Suprapubic skin (tissue), 4 donors: ENCODE data around the gene MNT. TPM values are rescaled to one million over a fixed set of nuclear protein-coding genes. Genes with fewer than 3 reads are reported as not detected.
"Not testable (repeated sequence)": the region's sequence is repeated elsewhere in the genome, so short reads cannot be mapped to it uniquely, and the experiment has no call there.

Experiments
- DNase-seq, 2 donors: peaks; one replicate each; pipeline ENCODE4 v3.0.0-alpha.2; 2019; ENCODE audit warnings: low spot score in 2 of 2
- H3K27ac ChIP-seq: fragments of 200-600 bp; sonication (generic); one replicate; pipeline ENCODE4 v1.5.1; 2019
- H3K27me3 ChIP-seq: fragments of 200-600 bp; sonication (generic); one replicate; pipeline ENCODE4 v1.5.1; 2019
- H3K36me3 ChIP-seq: fragments of 200-600 bp; sonication (generic); one replicate; pipeline ENCODE4 v1.5.1; 2019
- H3K4me1 ChIP-seq: fragments of 200-600 bp; sonication (generic); one replicate; pipeline ENCODE4 v1.5.1; 2019
- H3K4me3 ChIP-seq: fragments of 200-600 bp; sonication (generic); one replicate; pipeline ENCODE4 v1.5.1; 2019; ENCODE audit warnings: mild to moderate bottlenecking
- H3K9me3 ChIP-seq: fragments of 200-600 bp; sonication (generic); one replicate; pipeline ENCODE4 v1.5.1; 2019
- CTCF ChIP-seq, 2 donors: fragments of 200-600 bp in 1 of 2; fragments of 450-650 bp in 1 of 2; sonication (generic) in 1 of 2; IDR thresholded peaks; one replicate each; pipeline ENCODE4 v1.5.1; 2016 to 2019; ENCODE audit warnings: antibody characterized with exemption in 2 of 2, mild to moderate bottlenecking in 1 of 2, moderate library complexity in 1 of 2
- EP300 ChIP-seq: sonication (generic); formaldehyde crosslinking; IDR thresholded peaks from one replicate; pipeline ENCODE4 v1.6.1; 2017; ENCODE audit warnings: antibody characterized with exemption
- POLR2A ChIP-seq, 2 donors: fragments of 450-650 bp; IDR thresholded peaks; one replicate each; pipeline ENCODE4 v1.6.1; 2017; ENCODE audit warnings: antibody characterized with exemption in 2 of 2, mild to moderate bottlenecking in 2 of 2, moderate library complexity in 2 of 2
- POLR2AphosphoS5 ChIP-seq, 3 donors: sonication (generic); formaldehyde crosslinking; IDR thresholded peaks; one replicate each; pipeline ENCODE4 v1.6.1; 2017; ENCODE audit warnings: antibody characterized with exemption in 3 of 3
- WGBS: methylation state at CpG from one replicate; pipeline ENCODE4 v1.1.5; 2018; 5-methylcytosine and 5-hydroxymethylcytosine counted together
- total RNA-seq, 4 donors: library from RNA; depleted of rRNA; stranded (reverse); fragments of >200 nt; gene quantifications; one replicate each; pipeline ENCODE4 v1.1.0, GENCODE V29; 2016

MNT gene
- total RNA-seq: 10 to 100 TPM; 20.9 to 50.0 (median 44.1) TPM

GRCh38 chr17:2400877-2401425 lies at the start of gene MNT:
Gene MNT (minus strand): TSS chr17:2401060. CDS start chr17:2400712, 348 bp downstream.
- H3K27ac ChIP-seq: peak within 1 kb of the TSS; percentile 99
- WGBS: under 1% methylated on average over 46 of the region's 51 CpGs
- peak; percentile 96 to 97 for DNase-seq
- H3K4me1 ChIP-seq: peaks cover 73% of the 10 kb centered on the region
- no peaks in the 10 kb centered on the region for H3K27me3 ChIP-seq
- peak within 1 kb of the TSS; percentile 91 for H3K4me3 ChIP-seq
- no peaks in the 10 kb centered on the region for H3K9me3 ChIP-seq
- no peaks in the 10 kb centered on the region for H3K36me3 ChIP-seq
- TF ChIP-seq POLR2A (IDR thresholded peaks at IDR 0.05) (peak in 1 of 2 donors; percentile 16), CTCF (IDR thresholded peaks at IDR 0.05) (no peak), POLR2AphosphoS5 (IDR thresholded peaks at IDR 0.05) (peak in 1 of 3 donors; percentile 52), EP300 (no peak)

- H3K4me1 ChIP-seq: no peaks in the 10 kb centered on the region
- 72% methylated on average over 5 of the region's 5 CpGs for WGBS
- H3K27ac ChIP-seq: no peak overlapping the region
- no peaks in the 10 kb centered on the region for H3K27me3 ChIP-seq
- no peak for DNase-seq
- no peaks in the 10 kb centered on the region for H3K9me3 ChIP-seq
- no peak overlapping the region for H3K4me3 ChIP-seq
- peaks cover 18% of the 10 kb centered on the region for H3K36me3 ChIP-seq
- TF ChIP-seq CTCF (IDR thresholded peaks at IDR 0.05) (no peak), POLR2A (IDR thresholded peaks at IDR 0.05) (no peak), EP300 (no peak), POLR2AphosphoS5 (IDR thresholded peaks at IDR 0.05) (no peak)
Measured at GRCh38 chr17:2450016-2450650, 49.3 kb upstream of the MNT start.

GRCh38 chr17:2449486-2449885 lies 48.6 kb upstream of the MNT start:
- DNase-seq: no peak
- Histone ChIP-seq H3K36me3 (peaks cover 19% of the 10 kb centered on the region), H3K27ac (no peak overlapping the region), H3K9me3 (no peaks in the 10 kb centered on the region), H3K4me1 (no peaks in the 10 kb centered on the region), H3K4me3 (no peak overlapping the region), H3K27me3 (no peaks in the 10 kb centered on the region)
- 63% methylated on average over 2 of the region's 2 CpGs for WGBS
- no peak for TF ChIP-seq POLR2A (IDR thresholded peaks at IDR 0.05)
- TF ChIP-seq EP300: no peak
- TF ChIP-seq POLR2AphosphoS5 (IDR thresholded peaks at IDR 0.05): no peak

GRCh38 chr17:2447479-2447878 lies 46.6 kb upstream of the MNT start:
- H3K4me3 ChIP-seq: not testable (repeated sequence)
- WGBS: no CpG with 5 or more reads among the region's 29 CpGs

GRCh38 chr17:2445638-2446037 lies 44.8 kb upstream of the MNT start:
- 95% methylated on average over 1 of the region's 1 CpG for WGBS
- H3K9me3 ChIP-seq: no peaks in the 10 kb centered on the region
- no peak overlapping the region for H3K27ac ChIP-seq
- no peak overlapping the region for H3K4me3 ChIP-seq
- H3K36me3 ChIP-seq: peaks cover 14% of the 10 kb centered on the region
- no peaks in the 10 kb centered on the region for H3K27me3 ChIP-seq
- no peaks in the 10 kb centered on the region for H3K4me1 ChIP-seq
- TF ChIP-seq POLR2A (IDR thresholded peaks at IDR 0.05) (no peak), CTCF (IDR thresholded peaks at IDR 0.05) (no peak), EP300 (no peak), POLR2AphosphoS5 (IDR thresholded peaks at IDR 0.05) (no peak)
- no peak for DNase-seq

More at GRCh38 chr17:2447479-2447878, 46.6 kb upstream of the MNT start:
- not testable (repeated sequence) for H3K27ac ChIP-seq, H3K4me1 ChIP-seq, H3K27me3 ChIP-seq, DNase-seq, H3K9me3 ChIP-seq
- H3K36me3 ChIP-seq: peaks cover 16% of the 10 kb centered on the region

- H3K27ac ChIP-seq: no peak overlapping the region
- no peak for DNase-seq
- 91% methylated on average over 8 of the region's 8 CpGs for WGBS
- H3K4me1 ChIP-seq: no peaks in the 10 kb centered on the region
- no peaks in the 10 kb centered on the region for H3K27me3 ChIP-seq
- no peak overlapping the region for H3K4me3 ChIP-seq
- H3K36me3 ChIP-seq: peaks cover 22% of the 10 kb centered on the region
- TF ChIP-seq POLR2AphosphoS5 (IDR thresholded peaks at IDR 0.05) (no peak), CTCF (IDR thresholded peaks at IDR 0.05) (no peak), EP300 (no peak), POLR2A (IDR thresholded peaks at IDR 0.05) (no peak)
- H3K9me3 ChIP-seq: no peaks in the 10 kb centered on the region
Measured at GRCh38 chr17:2444382-2444781, 43.5 kb upstream of the MNT start.
